ENCODE measurements around the gene ALDH3B2. TPM values are rescaled to one million over a fixed set of nuclear protein-coding genes. Genes with fewer than 3 reads are reported as not detected.

ALDH3B2 gene
- total RNA-seq, 1 experiment from 2014 or later = not detected

DNA sequence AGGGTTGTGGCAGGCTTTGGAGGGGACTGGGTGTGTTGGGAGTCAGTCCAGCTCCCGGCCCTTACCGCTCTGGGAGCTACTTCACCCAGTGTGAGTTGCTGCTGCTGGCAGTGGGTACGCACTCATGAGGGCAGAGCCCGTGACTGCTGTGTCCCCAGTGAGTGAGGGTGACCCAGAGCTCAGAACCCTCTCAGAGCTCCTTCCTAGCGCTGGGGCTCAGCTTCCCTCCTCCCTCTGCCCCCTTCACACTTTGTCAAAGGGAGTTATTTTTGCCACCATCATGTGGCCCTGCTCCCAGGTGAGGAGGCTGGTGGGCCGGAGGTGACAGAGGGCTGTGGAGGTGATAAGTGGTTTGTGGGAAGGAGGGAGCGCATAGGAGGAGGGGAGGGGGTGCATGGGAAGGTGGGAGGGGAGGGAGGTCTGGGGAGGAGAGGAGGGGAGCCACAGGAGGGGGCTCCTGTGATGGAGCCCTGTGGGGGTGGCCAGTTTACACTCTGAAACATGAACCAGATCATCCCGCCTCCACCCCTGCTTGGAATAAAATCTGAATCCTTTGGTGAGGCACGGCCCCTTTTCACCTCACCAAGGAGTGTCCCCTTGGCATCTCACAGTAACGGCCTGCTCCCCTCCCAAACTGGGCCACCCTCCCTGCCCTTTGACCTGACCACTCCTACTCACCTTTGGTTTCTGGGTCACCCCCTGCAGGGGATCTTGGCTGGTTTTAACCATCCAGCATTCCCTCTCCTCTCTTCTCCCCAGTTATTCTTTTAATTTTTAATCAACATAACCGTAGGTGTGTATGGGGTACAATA, 57.8 kb downstream of the ALDH3B2 start:
- TF ChIP-seq ZFX (IDR thresholded peaks at IDR 0.05) (no peak), POLR2AphosphoS5 (IDR thresholded peaks at IDR 0.05; ENCODE audit: low read depth, low read length) (no peak), EZH2 (IDR thresholded peaks at IDR 0.05) (no peak), YY1 (IDR thresholded peaks at IDR 0.05; ENCODE audit: extremely low read depth, insufficient replicate concordance, low read depth, low read length) (no peak), SP1 (IDR thresholded peaks at IDR 0.05; ENCODE audit: low read depth) (no peak), CEBPB (IDR thresholded peaks at IDR 0.05; ENCODE audit: low read depth) (no peak), SRF (IDR thresholded peaks at IDR 0.05; ENCODE audit: low read depth) (no peak), EZH2phosphoT487 (IDR thresholded peaks at IDR 0.05; ENCODE audit: borderline replicate concordance) (no peak), CBX3 (IDR thresholded peaks at IDR 0.05; ENCODE audit: low read depth) (no peak), FOSL1 (IDR thresholded peaks at IDR 0.05; ENCODE audit: low read depth) (no peak), JUND (IDR thresholded peaks at IDR 0.05) (no peak), POLR2A (IDR thresholded peaks at IDR 0.05; ENCODE audit: borderline replicate concordance, extremely low read depth, insufficient read depth, insufficient read length) (no peak), TCF7L2 (IDR thresholded peaks at IDR 0.05; ENCODE audit: borderline replicate concordance, extremely low read depth, insufficient read depth, insufficient read length) (no peak)
- TF ChIP-seq, protein P1, sequence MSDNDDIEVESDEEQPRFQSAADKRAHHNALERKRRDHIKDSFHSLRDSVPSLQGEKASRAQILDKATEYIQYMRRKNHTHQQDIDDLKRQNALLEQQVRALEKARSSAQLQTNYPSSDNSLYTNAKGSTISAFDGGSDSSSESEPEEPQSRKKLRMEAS (IDR thresholded peaks at IDR 0.05) = no peak
- TF ChIP-seq, protein P2, sequence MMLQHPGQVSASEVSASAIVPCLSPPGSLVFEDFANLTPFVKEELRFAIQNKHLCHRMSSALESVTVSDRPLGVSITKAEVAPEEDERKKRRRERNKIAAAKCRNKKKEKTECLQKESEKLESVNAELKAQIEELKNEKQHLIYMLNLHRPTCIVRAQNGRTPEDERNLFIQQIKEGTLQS (IDR thresholded peaks at IDR 0.05) = no peak
- TF ChIP-seq, protein P3, sequence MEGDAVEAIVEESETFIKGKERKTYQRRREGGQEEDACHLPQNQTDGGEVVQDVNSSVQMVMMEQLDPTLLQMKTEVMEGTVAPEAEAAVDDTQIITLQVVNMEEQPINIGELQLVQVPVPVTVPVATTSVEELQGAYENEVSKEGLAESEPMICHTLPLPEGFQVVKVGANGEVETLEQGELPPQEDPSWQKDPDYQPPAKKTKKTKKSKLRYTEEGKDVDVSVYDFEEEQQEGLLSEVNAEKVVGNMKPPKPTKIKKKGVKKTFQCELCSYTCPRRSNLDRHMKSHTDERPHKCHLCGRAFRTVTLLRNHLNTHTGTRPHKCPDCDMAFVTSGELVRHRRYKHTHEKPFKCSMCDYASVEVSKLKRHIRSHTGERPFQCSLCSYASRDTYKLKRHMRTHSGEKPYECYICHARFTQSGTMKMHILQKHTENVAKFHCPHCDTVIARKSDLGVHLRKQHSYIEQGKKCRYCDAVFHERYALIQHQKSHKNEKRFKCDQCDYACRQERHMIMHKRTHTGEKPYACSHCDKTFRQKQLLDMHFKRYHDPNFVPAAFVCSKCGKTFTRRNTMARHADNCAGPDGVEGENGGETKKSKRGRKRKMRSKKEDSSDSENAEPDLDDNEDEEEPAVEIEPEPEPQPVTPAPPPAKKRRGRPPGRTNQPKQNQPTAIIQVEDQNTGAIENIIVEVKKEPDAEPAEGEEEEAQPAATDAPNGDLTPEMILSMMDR (IDR thresholded peaks at IDR 0.05 in 2 of 3, conservative IDR thresholded peaks at IDR 0.05 in 1 of 3; ENCODE audit: borderline replicate concordance in 1 of 3, insufficient read depth in 1 of 3, low read depth in 2 of 3, low read length in 2 of 3) = no peak
- TF ChIP-seq, protein P4, sequence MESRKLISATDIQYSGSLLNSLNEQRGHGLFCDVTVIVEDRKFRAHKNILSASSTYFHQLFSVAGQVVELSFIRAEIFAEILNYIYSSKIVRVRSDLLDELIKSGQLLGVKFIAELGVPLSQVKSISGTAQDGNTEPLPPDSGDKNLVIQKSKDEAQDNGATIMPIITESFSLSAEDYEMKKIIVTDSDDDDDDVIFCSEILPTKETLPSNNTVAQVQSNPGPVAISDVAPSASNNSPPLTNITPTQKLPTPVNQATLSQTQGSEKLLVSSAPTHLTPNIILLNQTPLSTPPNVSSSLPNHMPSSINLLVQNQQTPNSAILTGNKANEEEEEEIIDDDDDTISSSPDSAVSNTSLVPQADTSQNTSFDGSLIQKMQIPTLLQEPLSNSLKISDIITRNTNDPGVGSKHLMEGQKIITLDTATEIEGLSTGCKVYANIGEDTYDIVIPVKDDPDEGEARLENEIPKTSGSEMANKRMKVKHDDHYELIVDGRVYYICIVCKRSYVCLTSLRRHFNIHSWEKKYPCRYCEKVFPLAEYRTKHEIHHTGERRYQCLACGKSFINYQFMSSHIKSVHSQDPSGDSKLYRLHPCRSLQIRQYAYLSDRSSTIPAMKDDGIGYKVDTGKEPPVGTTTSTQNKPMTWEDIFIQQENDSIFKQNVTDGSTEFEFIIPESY (IDR thresholded peaks at IDR 0.05; ENCODE audit: extremely low read depth, insufficient replicate concordance, low read length) = no peak
- no TSS peak for BruUV-seq (replicated peaks)
- no peak overlapping the region for H3K27ac ChIP-seq (ENCODE audit: low read depth, low read length)
- no peak overlapping the region for H3K9ac ChIP-seq (ENCODE audit: low read length)
- no peak overlapping the region for H2AFZ ChIP-seq (ENCODE audit: low read depth, low read length, poor library complexity, severe bottlenecking)
- H3K27me3 ChIP-seq (ENCODE audit: insufficient read depth, low read length) = no peaks in the 10 kb centered on the region
- ChIA-PET RAD21 (ENCODE audit: low non-redundant PET in 1 of 2, low total read pairs in 2 of 2, uncharacterized antibody in 2 of 2, unreplicated experiment in 2 of 2) (no interaction called here), CTCF (interaction anchor here (1.6 kb wide), 2 partner anchors 13 to 44 kb away, joined by 5 to 9 read pairs; partner anchors contain the start of gene NUDT8), POLR2A (no interaction called here)
- intact Hi-C loops (cut with micrococcal nuclease) = no loop called here
- peaks cover 2 to 13% of the 10 kb centered on the region in 2 experiments; a peak in 2 of 4 replicates for H3K4me1 ChIP-seq (ENCODE audit: control insufficient read depth in 1 of 2, insufficient read depth in 2 of 2, low read length in 2 of 2)
- H3K79me2 ChIP-seq (ENCODE audit: insufficient read depth, low read length) = no peaks in the 10 kb centered on the region
- no peak for DNase-seq (ENCODE audit: low read depth, low spot score)
- no peaks in the 10 kb centered on the region for H4K20me1 ChIP-seq (ENCODE audit: insufficient read depth)
- ATAC-seq = no peak
- H3K4me2 ChIP-seq (ENCODE audit: low read length) = no peak overlapping the region
- no peaks in the 10 kb centered on the region for H3K9me3 ChIP-seq (ENCODE audit: control insufficient read depth in 1 of 2, insufficient read depth in 1 of 2, low read depth in 1 of 2, low read length in 2 of 2)
- H3K36me3 ChIP-seq (ENCODE audit: control insufficient read depth in 1 of 2, insufficient read depth in 2 of 2, low read length in 2 of 2) = peaks cover 0 to 2% of the 10 kb centered on the region in 2 experiments; a peak in 2 of 4 replicates
- no peaks in the 10 kb centered on the region for H3K9me2 ChIP-seq (ENCODE audit: insufficient read depth)
- H3K4me3 ChIP-seq (replicated peaks in 1 of 2; ENCODE audit: low read depth in 1 of 2, low read length in 2 of 2) = no peak overlapping the region

All from HCT116 (cell line).